ENCODE data around the gene ERN1.

DNA sequence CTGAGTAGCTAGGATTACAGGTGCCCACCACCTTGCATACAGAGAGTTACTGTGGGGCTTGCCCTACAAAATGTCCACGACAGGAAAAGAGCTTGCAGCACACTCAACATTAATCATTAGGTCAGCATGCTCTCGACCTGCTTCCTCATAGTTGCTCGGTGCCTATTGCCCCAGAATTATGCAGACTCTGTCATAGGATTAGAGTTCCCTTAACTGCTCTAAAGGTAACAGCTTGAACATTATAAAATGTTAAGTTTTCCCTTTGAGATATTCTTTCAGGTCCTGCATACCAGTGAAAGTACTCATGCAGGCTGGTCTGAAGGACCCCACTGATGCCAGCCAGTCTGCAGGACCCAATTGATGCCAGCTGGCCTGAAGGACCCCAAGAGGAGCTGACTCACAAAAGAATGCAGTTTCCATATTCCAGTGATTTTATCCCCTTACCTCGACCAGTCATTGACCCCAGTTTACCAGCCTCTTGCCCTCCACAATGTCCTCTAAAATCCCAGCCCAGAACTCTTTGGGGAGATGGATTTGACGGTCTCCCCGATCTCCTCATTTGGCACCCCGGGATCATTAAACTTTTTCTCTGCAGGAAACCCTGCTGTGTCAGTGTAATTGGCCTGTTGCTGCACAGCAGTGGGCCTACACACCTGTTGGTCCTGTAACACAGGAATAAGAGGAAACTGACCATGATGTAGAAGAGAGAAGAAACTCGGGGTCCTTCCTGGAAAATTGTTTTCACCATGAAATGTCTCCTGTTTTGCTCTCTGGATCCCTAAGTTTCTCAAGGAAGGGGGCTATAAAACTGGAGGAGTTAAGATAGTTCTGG, 120.2 kb downstream of the ERN1 start:
- TF ChIP-seq, protein P1, sequence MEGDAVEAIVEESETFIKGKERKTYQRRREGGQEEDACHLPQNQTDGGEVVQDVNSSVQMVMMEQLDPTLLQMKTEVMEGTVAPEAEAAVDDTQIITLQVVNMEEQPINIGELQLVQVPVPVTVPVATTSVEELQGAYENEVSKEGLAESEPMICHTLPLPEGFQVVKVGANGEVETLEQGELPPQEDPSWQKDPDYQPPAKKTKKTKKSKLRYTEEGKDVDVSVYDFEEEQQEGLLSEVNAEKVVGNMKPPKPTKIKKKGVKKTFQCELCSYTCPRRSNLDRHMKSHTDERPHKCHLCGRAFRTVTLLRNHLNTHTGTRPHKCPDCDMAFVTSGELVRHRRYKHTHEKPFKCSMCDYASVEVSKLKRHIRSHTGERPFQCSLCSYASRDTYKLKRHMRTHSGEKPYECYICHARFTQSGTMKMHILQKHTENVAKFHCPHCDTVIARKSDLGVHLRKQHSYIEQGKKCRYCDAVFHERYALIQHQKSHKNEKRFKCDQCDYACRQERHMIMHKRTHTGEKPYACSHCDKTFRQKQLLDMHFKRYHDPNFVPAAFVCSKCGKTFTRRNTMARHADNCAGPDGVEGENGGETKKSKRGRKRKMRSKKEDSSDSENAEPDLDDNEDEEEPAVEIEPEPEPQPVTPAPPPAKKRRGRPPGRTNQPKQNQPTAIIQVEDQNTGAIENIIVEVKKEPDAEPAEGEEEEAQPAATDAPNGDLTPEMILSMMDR (IDR thresholded peaks at IDR 0.05): no peak
- TF ChIP-seq POLR2A (IDR thresholded peaks at IDR 0.05): no peak

Measured in Peyer's patch (tissue), 4 donors.